Heart left ventricle (tissue), 16 donors: Measurements from ENCODE around the gene ABCD4. TPM values are rescaled to one million over a fixed set of nuclear protein-coding genes. Genes with fewer than 3 reads are reported as not detected.

Experiments used
- ATAC-seq, 4 donors: fragments of 200-7000 bp; cut with Tn5 transposase; one replicate each; pipeline ENCODE4 v1.9.1; 2020 to 2022; ENCODE audit warnings: moderate library complexity in 4 of 4, mild to moderate bottlenecking in 3 of 4, moderate number of reproducible peaks in 1 of 4
- DNase-seq, 5 donors: peaks; one replicate each; pipeline ENCODE4 v3.0.0-alpha.2; 2020
- H3K27ac ChIP-seq, 12 donors: fragments of 200-600 bp; sonication (generic) in 4 of 12; one replicate each; pipeline versions ENCODE4 v1.5.0 to v1.8.0; 2016 to 2022; ENCODE audit warnings: mild to moderate bottlenecking in 2 of 12
- H3K27me3 ChIP-seq, 9 donors: fragments of 200-600 bp; sonication (generic) in 2 of 9; one replicate each; pipeline versions ENCODE4 v1.5.1 to v1.8.0; 2016 to 2022; ENCODE audit warnings: mild to moderate bottlenecking in 3 of 9
- H3K36me3 ChIP-seq, 9 donors: fragments of 200-600 bp; sonication (generic) in 2 of 9; one replicate each; pipeline versions ENCODE4 v1.5.0 to v1.8.0; 2018 to 2022; ENCODE audit warnings: mild to moderate bottlenecking in 2 of 9
- H3K4me1 ChIP-seq, 12 donors: fragments of 200-600 bp; sonication (generic) in 4 of 12; one replicate each; pipeline versions ENCODE4 v1.5.0 to v1.8.0; 2016 to 2022; ENCODE audit warnings: mild to moderate bottlenecking in 3 of 12
- H3K4me3 ChIP-seq, 12 donors: fragments of 200-600 bp; sonication (generic) in 4 of 12; one replicate each; pipeline versions ENCODE4 v1.5.0 to v1.8.0; 2017 to 2022; ENCODE audit warnings: mild to moderate bottlenecking in 9 of 12, moderate library complexity in 4 of 12
- H3K9me3 ChIP-seq, 12 donors: fragments of 200-600 bp; sonication (generic) in 4 of 12; one replicate each; pipeline versions ENCODE4 v1.5.0 to v1.8.0; 2016 to 2022; ENCODE audit warnings: mild to moderate bottlenecking in 1 of 12
- CTCF ChIP-seq, 12 donors: fragments of 200-600 bp; sonication (generic) in 4 of 12; IDR thresholded peaks; one replicate each; pipeline versions ENCODE4 v1.5.0 to v1.8.0; 2018 to 2022; ENCODE audit warnings: antibody characterized with exemption in 12 of 12, mild to moderate bottlenecking in 5 of 12
- POLR2A ChIP-seq, 2 donors: fragments of 450-650 bp; IDR thresholded peaks; one replicate each; pipeline ENCODE4 v1.6.1; 2017; ENCODE audit warnings: antibody characterized with exemption in 2 of 2, mild to moderate bottlenecking in 2 of 2, moderate library complexity in 2 of 2
- WGBS, 4 donors: extraction: QIAGEN DNeasy Blood & Tissue Kit in 2 of 4; methylation state at CpG; one replicate each; pipeline versions ENCODE4 v1.1.5 to v1.1.7; 2013 to 2018; 5-methylcytosine and 5-hydroxymethylcytosine counted together
- intact Hi-C, 10 donors: fragments of 100-400 bp; cut with DNase I; formaldehyde crosslinking; loops; one replicate each; pipeline versions ENCODE4 v1.11.1 to v1.14.2; 2022
- polyA plus RNA-seq, 2 donors: library from polyadenylated mRNA; stranded (reverse); fragments of 200-250 nt; gene quantifications; one replicate each; pipeline ENCODE4 v1.2.3, GENCODE V29; 2013
- total RNA-seq, 9 donors: library from RNA; depleted of rRNA in 2 of 9; stranded (reverse); fragments of >200 nt in 2 of 9; fragmentation: NEBNext Ultra II Directional in 3 of 9; extraction: Animal tissue kit (Norgen Biotek cat#: 25700) in 3 of 9; gene quantifications; one replicate each; pipeline versions ENCODE4 v1.1.0 to v1.2.4, GENCODE V29; 2016 to 2023
- donor health status: ischemic (EF 13 %, LVEDD 7.1; RV severe dilation, severe dysfunction).
- donor health status: healthy with polysubstance abuse.
- donor health status: DM: no; HTN: yes; CAD: no.
- donor health status: DM: no; HTN: no; CAD: no.
- donor health status: ischemic (EF 25% LVEDD 6.9; RV normal size, moderate dysfunction).
- donor health status: ischemic (EF 25% LVEDD 5.7; RV mildly dilated, moderate dysfunction).
- donor health status: healthy.
- donor health status: DM: yes; HTN: yes; CAD: no.
- donor health status: ischemic (EF 35%, LVEDD 5.7; RV mildly dilated, moderate dysfunction).
- donor health status: nonischemic (EF 11% LVEDD 7.7; RV severe dilation, severe dysfunction).
- donor health status: DM: yes; HTN: yes; CAD: no.
- donor health status: PGD.
- donor health status: ischemic (EF 29% LVEDD 5.4; RV normal size, mild dysfunction).
- donor health status: nonischemic (EF 23%, LVEDD 6.1; RV moderate dilation, normal function).

The ABCD4 gene
- total and polyA plus RNA-seq, 11 donors, result 11.2 to 42.9 (median 22.3) TPM

GRCh38 chr14:74263921-74264320 lies 38.8 kb downstream of the ABCD4 start:
- TF ChIP-seq POLR2A (IDR thresholded peaks at IDR 0.05), result no peak
- TF ChIP-seq CTCF (IDR thresholded peaks at IDR 0.05), result no peak
- ATAC-seq (no peak), DNase-seq (no peak)
- Histone ChIP-seq H3K36me3 (no peaks in the 10 kb centered on the region), H3K4me1 (no peaks in the 10 kb centered on the region), H3K27me3 (peaks cover 0 to 6% (median 0%) of the 10 kb centered on the region in 9 donors), H3K27ac (no peak overlapping the region), H3K4me3 (no peak overlapping the region), H3K9me3 (no peaks in the 10 kb centered on the region)
- WGBS, 4 donors, result 60 to 70% (median 62%) methylated on average over 5 of the region's 5 CpGs
- intact Hi-C loops, result no loop called here

- DNase-seq (no peak), ATAC-seq (no peak)
- H3K27me3 ChIP-seq, result peaks cover 0 to 14% (median 0%) of the 10 kb centered on the region in 9 donors
- no peak overlapping the region for H3K27ac ChIP-seq
- H3K4me3 ChIP-seq, result no peak overlapping the region
- H3K36me3 ChIP-seq, result no peaks in the 10 kb centered on the region
- H3K9me3 ChIP-seq, result no peaks in the 10 kb centered on the region
- H3K4me1 ChIP-seq, result peaks cover 0 to 5% (median 2%) of the 10 kb centered on the region in 12 donors
- whole genome bisulfite sequencing, 4 donors, result 74 to 79% (median 79%) methylated on average over 9 of the region's 9 CpGs
- intact Hi-C loops, result no loop called here
- TF ChIP-seq POLR2A (IDR thresholded peaks at IDR 0.05) (no peak), CTCF (IDR thresholded peaks at IDR 0.05) (no peak)
Measured at GRCh38 chr14:74263181-74263580, 39.6 kb downstream of the ABCD4 start.

GRCh38 chr14:74262076-74262475 lies 40.7 kb downstream of the ABCD4 start:
- Histone ChIP-seq H3K4me3 (no peak overlapping the region), H3K27ac (no peak overlapping the region), H3K9me3 (no peaks in the 10 kb centered on the region), H3K4me1 (peaks cover 0 to 14% (median 10%) of the 10 kb centered on the region in 12 donors), H3K36me3 (no peaks in the 10 kb centered on the region), H3K27me3 (peaks cover 0 to 19% (median 0%) of the 10 kb centered on the region in 9 donors)
- no peak for ATAC-seq
- TF ChIP-seq POLR2A (IDR thresholded peaks at IDR 0.05), result no peak
- no peak for TF ChIP-seq CTCF (IDR thresholded peaks at IDR 0.05)
- 89 to 95% (median 95%) methylated on average over 9 of the region's 9 CpGs for WGBS, 4 donors
- intact Hi-C loops, result no loop called here
- DNase-seq, result no peak

GRCh38 chr14:74261288-74261687 lies 41.4 kb downstream of the ABCD4 start:
- DNase-seq (no peak), ATAC-seq (no peak)
- intact Hi-C loops, result no loop called here

More at GRCh38 chr14:74261288-74261687, 41.4 kb downstream of the ABCD4 start:
- Histone ChIP-seq H3K27me3 (peaks cover 0 to 19% (median 0%) of the 10 kb centered on the region in 9 donors), H3K4me1 (peaks cover 0 to 18% (median 12%) of the 10 kb centered on the region in 12 donors), H3K27ac (no peak overlapping the region), H3K36me3 (no peaks in the 10 kb centered on the region), H3K4me3 (no peak overlapping the region), H3K9me3 (no peaks in the 10 kb centered on the region)
- no peak for TF ChIP-seq POLR2A (IDR thresholded peaks at IDR 0.05)
- no peak for TF ChIP-seq CTCF (IDR thresholded peaks at IDR 0.05)
- 75 to 82% (median 78%) methylated on average over 4 of the region's 4 CpGs for WGBS, 4 donors
